ENCODE measurements around the gene DLGAP3.
A peak's percentile ranks its signal among the peaks of the same experiment; 100 is the strongest.

The DLGAP3 gene

DNA sequence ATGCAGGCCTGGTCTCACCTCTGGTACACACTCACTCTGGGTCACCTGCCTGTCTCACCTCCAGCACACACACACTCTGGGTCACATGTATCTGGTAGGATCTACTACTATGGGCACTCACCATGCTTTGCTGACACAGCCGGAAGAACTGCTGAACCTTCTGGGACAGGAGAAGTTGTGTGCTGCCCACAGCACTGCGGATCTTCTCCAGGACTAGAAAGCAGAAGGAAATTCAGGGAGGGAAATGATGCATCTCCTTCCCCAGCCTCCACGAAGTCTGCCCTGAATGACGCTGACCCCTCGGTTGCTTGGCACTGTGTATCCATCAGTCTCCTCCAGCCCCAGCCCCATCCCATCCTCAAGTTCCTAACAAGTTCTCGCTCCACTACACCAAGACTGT, 62.0 kb downstream of the DLGAP3 start:
- DNase-seq (ENCODE audit: low read depth) = no peak

DNA sequence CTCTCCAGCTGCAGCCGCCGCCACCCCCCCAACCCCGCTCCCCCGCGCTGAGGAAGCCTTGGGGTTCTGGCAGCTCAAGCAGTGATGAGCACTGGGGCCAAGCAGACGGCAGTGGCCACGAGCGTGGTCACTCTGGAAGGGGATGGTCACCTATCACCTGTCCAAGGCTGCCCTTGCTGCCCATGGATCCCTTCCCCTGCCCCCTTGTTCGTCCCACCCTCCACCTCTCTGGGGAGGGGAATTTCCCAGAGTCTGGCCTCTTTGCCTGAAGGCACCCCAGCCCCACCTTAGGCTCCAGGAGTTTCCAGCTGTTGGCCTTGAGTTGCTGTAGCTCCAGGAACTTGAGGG, 62.7 kb downstream of the DLGAP3 start:
- DNase-seq (ENCODE audit: low read depth) = no peak

DNA sequence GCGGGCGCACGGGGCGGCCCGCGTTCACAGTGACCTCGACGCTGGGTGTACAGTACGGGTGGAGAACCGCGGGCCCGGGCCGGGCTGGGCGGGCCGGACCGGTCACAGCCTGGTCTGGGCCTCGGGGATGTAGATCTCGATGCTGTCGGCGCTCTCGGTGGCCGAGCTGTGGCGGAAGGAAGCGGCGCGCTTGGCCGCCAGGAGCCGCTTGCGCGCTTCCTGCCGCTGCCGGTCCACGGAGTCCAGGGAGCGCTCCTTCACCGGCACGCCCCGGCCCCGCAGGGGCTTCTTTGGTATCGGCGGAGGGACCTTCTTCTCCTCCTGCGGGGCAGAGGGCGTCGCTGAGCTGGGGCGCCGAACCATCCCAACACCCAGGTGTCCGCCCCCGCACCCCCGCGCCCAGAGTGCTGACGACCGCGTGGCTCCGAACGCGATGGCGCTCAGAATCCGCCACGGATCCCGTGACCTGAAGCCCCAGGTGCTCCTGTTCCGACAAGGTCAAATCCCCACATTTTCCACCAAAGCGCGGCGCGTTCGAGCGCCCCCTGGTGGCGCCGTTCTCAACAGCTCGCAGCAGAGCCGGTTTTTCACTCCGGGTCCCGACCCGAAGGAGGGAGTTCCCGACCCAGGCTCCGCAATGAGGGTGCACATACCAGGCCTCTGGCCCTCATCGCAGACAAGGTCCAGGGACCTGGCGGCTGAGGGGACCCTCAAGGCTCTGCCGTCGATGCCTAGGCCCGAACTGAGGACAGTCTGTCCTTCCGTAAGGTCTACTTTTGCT, 63.3 kb downstream of the DLGAP3 start:
- DNase-seq (ENCODE audit: low read depth) = peak; percentile 92

DNA sequence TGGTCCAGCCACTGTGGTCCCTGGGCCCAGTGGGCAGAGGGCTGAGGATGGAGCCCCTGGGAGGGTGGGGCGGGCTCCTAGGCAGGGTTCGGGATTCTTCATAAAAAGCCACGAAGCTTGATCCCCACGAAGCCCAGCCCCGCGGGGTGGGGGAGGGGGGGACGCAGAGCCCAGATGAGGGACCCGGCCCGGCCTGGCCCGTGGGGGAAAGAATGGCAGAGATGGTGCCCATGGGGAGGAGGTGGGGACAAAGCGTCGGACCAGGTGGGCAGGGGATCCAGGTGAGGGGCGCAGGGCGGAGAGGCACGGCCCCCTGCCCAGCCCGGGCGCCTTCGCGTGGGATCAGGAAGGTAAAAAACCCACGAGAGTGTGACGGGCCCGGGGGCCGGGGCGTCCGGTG, 63.9 kb downstream of the DLGAP3 start:
- no peak for DNase-seq (ENCODE audit: low read depth)

DNA sequence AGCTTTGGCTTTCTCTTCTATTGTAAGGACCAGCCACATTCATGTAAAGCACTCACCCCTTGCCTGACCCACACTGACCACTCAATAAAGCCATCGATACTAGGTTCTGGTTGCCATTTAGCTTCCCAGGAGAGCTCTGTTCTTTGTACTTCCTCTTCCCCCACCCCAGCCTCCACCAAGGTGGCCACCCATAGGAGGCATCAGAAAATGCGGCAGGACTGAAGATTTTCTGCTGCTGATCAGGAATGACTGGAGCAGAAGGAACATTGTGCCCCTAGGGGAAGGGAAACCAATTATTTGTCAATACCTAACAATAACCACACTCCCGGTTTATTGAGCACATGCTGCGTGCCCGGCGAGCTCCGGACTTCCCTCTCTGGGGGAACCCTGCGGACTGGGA, 64.7 kb downstream of the DLGAP3 start:
- no peak for DNase-seq (ENCODE audit: low read depth)

DNA sequence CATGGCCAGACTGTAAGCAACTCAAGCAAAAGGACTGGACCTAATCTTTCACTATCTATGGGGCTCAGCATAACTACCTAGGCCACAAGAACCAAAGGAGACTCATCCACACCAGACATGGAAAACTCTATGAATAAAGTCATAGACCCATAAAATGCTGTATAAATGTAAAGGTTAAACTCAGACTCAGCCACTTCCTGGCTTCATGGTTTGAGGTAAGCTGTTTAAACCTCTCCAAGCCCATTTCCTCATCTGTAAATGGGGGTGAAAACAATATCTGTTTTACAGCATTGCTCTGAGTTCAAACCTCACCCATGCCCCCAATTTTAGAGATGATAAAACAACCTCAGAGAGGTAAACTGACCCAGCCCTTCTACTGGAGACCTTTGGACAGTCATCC, 65.9 kb downstream of the DLGAP3 start:
- DNase-seq (ENCODE audit: low read depth) = no peak

DNA sequence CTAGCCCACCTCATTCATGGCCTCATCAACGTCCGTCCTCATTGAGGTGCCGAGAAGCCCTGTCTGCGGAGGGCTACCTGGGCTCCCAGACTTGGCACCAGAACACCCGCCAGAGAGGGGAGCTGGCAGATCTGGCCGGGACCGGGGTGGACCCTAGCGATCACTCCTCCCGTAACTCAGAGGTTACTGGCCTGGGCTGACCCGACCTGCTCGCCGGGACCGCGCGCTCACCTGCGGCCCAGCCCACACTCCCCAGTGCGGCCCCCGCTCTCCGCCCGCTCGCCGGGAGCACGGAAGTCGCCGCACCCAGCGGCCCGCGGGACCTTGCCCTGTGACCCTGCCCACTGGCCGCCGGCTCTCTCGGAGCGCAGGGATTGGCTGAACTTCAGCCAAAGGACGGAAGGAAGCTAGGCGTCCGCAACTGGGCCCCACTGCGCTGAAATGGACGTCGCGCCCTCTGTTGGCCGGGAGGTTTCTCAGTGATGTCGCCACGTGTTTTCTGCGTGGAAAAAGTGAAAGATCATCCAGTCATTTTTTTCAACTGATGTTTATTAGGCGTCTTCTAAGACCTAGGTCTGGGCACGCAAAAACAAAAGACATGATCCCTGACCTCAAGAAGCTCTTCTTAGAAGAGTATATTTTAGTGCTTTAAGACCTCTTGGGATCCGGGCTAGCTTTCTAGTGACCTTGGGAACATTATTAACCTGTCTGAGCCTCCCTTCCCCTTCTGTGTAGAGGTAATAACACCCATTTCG, 69.8 kb downstream of the DLGAP3 start, which contains the start of gene SMIM12:
Gene SMIM12 (minus strand): TSS at position 304 of the 755 bp plus-strand sequence. CDS start 3,772 bp downstream, outside the sequence.
- peak; percentile 87 for DNase-seq (ENCODE audit: low read depth)

DNA sequence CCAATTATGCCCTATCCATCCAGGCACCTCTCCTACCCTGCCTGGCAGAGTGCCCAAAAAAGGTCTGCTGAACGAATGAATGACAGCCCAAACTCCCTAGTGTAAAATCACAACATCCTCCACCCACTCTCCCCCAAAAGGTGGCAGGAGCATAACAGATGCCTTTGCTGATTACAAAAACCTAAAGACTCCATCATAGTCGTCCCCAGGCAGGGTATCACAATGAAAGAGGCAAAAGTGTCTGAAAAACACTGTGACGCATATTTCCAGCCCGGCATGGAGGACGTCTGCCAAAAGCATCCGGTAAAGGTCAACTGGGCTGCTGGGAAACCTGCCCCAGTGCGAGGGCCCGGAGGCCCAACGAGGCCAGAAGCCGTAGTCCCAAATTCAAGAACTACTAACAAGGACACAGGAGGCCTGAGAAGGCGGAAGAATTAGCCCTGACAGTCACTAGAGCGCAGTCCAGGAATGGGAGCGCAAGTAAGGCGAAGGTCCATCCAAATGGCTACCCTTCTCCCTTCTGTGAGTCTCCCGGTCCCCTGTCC, 70.5 kb downstream of the DLGAP3 start:
- DNase-seq (ENCODE audit: low read depth) = no peak

DNA sequence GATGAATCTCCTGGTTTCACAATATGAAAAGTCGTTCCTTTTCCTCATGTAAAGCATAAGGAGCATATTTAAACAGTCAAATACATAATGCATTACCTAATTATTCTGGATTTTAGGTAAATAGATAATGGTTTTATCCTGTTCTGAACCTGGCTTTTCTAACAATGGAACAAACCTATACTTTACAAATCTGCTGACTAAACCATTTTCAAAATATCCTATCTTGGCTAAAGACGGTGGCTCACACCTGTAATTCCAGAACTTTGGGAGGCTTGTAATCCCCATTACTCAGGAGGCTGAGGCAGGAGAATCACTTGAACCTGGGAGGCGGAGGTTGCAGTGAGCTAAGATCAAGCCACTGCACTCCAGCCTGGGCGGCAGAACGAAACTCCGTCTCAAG, 72.8 kb downstream of the DLGAP3 start:
- DNase-seq (ENCODE audit: low read depth) = no peak

DNA sequence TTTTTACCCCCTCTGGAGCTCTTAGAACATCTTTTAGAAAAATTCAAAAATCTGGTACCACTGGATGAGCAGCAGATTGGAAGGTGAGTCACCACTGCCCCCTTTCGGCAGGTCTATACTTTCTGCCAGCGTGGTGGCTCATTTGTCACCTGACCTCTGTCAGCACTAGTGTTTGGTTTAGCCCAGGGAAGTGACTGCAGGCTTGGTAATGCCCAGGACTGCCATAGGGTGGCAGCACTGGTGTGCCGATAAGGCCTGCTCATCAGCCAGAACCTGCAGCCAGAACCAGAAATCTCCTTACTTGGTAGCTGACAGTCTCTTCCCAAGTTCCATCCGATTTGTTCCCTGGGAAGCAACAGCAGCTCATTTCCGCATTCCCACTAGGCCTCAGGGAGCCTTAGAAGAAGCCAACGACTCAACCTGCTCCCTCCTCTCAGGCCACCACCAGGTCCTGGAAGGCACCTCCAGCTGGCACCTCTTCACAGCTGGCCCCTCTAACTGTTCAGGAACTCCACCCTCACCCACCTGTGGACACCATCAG, 76.7 kb downstream of the DLGAP3 start:
- peak; percentile 76 for DNase-seq (ENCODE audit: low read depth)

DNA sequence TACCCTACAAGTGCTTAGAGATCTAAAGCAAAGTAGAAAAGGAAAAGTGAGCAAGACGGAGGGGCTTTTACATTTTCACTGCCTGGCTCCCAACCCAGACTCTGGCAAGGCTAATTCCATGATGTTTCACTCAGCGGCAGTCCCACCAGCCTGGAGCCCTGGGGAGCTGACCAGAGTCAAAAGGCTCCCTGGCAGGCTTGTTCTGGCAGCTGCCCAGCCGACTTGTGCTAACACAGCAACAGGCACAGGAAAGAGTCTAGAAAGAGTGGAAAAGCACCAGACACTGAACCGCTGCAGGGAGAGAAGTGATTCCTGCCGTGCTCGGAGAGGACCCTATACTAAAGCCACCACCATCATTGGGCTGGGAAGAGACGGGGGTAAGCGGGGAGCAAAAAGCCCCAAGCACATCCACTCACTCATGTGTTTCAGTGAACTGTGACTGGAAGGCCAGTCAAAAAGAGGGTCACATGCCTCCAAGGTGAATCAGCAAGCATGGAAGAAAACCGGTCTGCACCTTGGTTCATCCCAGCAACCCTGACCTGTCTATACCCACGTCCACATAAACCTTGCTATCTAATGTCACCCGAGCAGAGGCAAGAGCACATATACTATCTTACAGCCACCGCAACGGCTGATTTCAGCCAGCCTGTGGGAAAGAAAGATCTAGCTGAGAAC, 77.9 kb downstream of the DLGAP3 start:
- DNase-seq (ENCODE audit: low read depth) = no peak

DNA sequence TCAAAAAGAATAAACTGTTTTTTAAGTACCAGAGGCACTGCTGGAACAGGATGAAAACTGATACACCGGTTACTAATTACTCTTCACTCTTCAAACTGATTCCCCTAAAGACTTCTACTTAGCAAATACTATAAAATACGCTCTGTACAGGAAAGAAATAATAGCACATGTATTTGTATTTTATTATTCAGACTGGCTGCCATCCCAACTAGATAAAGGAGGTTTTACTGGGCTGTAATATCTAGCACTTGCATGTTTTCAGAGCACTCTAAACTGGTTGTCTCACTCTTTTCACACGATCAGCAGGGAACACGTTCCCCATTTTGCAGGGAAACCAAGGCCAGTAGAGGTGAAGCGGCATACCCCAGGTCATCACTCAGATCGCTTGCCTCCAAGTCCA, 79.1 kb downstream of the DLGAP3 start:
- DNase-seq (ENCODE audit: low read depth) = no peak

DNA sequence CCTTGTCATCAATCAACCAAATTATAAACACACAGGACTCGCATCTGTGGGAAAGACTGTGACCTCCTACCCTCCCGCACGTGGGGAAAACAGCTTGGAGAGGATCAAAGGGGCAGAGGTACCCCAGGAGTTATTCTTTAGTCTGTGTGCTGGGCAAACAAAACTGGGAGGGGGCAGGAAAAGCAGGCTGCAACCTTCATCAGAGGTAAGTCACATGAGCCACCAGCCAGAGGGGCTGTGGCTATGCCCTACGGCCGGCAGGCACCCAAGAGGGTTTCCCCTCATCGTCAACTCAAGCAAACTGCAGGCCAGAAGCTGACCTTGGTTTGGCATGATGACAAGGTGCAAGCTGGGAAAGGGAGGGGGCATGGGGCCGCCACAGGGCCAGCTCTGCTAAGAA, 82.4 kb downstream of the DLGAP3 start:
- no peak for DNase-seq (ENCODE audit: low read depth)

DNA sequence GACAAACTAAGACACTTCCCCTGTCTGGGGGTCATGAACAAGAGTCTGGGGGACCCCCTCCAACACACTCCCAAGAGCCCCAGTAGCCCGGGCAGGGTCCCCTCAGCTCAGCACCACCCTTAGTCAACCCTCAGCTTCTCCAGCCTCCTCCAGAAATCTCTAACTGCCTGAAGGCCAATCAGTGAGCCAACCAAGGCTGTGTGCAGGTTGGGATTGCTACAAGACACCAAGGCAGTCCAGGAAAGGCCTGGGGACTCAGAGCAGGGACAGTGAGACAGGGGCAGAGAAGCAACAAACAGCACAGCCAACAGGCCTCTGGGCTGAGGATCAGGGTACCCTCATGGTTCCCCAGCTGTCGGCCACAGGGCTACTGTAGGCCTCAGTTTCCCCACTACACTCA, 83.2 kb downstream of the DLGAP3 start:
- no peak for DNase-seq (ENCODE audit: low read depth)

DNA sequence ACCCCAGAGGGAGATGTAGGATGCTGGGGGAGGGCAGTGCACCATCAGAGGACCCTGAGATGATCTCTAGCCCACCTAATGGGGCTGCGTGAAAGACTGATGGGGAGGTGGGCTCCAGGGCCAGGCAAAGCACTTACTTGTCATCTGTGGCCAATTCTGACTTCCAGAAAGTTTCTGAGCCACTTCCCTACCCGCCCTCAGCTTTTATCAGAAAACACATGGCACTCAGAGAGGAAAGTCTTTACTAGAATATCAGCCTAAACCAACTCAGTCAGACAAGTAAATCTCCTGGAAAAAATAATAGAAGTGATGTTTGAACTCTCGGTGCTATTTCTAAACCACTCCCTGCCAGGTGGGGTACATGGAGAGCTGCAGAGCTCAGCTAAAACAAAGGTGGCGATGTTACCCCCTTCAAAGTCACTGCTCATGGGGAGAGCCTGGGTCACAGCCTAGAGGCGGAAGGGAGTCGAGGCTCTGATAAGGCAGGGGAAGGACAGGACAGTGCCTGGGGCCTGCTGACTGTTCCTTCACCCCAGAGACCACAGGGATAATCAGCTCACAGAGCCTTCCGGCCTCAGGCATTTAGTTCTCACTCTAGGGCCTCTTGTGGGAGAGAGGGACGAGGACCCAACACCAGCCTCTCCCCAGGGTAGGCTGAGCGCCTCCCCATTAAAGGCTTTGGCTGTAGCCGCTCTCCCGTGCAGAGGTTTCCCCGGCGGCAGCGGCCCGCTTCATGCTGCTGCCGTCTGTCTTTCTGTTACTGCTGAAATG, 84.1 kb downstream of the DLGAP3 start:
- no peak for DNase-seq (ENCODE audit: low read depth)

DNA sequence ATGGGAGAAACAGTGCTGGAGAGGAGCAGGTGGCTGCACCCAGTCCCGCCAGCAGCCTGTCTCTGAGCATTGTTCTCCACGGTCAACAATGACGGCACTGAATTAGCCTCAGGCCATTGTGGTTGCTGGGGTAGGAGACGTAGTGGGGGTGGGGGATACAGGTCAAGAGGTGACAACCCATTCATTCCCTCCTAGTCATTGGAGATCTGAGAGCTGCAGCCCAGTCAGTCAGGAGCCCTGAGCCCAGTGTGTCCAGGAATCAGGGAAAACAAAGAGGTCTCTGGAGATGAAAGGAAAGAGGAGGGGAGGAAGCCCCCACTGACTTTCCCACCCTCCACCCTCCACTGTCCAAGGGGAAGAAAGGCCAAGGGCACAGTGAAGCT, 85.2 kb downstream of the DLGAP3 start:
- DNase-seq (ENCODE audit: low read depth) = no peak

DNA sequence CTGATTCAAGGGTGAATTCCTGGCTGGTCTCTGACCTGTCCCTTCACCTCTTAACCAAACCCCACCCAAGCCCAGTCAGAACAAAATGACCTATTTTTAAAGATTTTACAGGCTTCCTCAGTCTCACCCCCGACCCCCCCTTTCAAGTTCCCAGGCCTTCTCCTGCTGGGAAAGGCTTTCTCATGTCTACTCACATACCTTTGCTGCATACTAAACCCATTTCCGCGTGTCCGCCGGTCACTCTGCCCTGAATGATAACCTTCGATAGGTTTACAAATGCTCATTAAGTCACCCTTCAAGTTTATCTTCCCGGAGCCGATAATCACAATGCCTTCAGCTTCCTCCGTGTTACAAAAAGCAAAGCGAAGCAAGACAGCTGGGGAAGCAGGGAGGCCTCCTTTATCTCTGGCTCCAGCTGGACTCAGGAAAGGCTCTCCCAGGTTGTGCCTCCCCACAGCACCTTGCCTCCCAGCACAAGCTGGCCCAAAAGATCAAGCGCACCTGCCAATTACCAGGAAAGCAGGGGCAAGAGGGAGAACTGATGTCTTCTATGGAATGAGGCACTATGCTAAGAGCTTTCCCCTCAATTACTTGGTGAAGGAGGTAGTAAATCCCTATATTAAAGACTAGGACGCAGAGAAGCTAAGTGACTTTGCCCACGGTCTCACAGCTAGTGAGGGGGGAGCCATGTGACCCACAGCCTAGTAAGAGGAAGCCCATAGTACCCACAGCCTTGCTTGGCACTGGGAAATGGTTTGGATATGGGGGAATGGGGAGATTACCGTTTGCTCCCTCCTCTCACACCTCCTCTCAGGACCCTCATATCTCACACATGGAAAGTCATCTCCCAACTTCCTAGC, 85.8 kb downstream of the DLGAP3 start:
- no peak for DNase-seq (ENCODE audit: low read depth)

DNA sequence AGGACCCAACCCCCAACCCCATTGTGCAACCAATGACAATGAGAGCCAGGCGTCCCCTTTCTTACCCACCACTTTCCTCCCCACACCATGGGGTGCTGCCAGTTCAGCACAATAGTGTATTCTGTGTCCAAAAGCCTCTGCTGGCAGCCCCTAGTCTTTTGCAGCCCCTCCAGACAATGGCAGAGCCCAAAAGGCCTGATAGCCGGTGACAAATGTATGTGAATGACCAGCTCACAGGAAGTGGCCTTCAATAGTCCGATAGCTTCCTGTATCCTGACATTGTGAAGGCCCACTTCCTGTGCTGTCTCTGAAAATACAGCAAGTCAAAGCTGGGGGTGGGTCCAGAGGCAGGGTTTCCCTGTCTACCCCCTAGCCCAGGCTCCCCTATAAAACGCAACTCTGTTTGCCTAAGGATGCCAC, 86.5 kb downstream of the DLGAP3 start:
- DNase-seq (ENCODE audit: low read depth) = no peak

DNA sequence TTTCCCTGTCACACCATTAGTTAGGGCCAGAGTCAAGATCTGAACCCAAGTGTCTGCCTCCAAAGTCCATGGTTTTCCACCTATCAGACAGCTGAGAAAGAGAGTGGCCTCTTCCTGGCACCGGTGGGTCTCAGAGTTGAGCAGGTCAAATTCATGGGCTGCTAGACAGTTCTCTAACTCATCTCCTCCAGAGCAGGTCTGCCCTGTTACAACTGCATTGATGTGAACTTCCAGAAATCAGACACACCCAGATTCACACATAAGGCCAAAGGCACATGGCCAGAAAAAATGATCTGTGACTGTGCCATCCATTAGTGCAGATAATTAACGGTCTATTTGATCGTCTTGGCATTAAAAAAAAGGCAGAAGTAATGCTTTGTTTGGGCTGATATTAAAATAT, 87.4 kb downstream of the DLGAP3 start:
- DNase-seq (ENCODE audit: low read depth) = no peak

DNA sequence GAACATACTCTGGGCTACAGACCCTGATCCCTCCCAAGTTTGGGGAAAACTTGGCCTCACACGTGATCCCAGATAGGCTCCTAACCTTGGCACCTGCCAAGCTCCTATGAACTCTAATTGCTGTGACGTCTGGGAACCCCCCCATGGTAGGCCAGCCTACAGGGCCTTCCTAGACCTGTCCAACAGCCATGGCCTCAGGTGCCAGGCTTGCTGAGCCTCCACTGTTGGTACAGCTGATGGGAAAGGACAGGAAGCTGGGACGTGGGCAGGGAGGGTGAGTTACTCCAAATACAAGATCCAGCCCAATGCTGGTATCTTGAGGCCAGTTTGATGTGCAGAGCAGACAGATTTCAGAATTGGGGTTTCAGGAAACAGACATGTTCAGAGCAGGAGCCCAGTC, 89.0 kb downstream of the DLGAP3 start:
- no peak for DNase-seq (ENCODE audit: low read depth)

Data from stimulated activated CD8-positive, alpha-beta memory T cell treated with anti-CD3 and anti-CD28 coated beads, Interleukin-15, amount 100 ng/mL, for 1 hour (primary cell).